Measurements from ENCODE around the gene ADGRA1.

ADGRA1 gene

GRCh38 chr10:133055470-133055869 lies 32.3 kb upstream of the ADGRA1 start:
- TF ChIP-seq CREB1 (IDR thresholded peaks at IDR 0.05; ENCODE audit: low read depth) (no peak), EGR1 (IDR thresholded peaks at IDR 0.05) (no peak), TEAD4 (IDR thresholded peaks at IDR 0.05) (no peak), TAF1 (IDR thresholded peaks at IDR 0.05; ENCODE audit: low read depth) (no peak), CEBPB (IDR thresholded peaks at IDR 0.05) (no peak)

- no peak for TF ChIP-seq YY1 (IDR thresholded peaks at IDR 0.05; ENCODE audit: low read depth)
- TF ChIP-seq TAF1 (IDR thresholded peaks at IDR 0.05; ENCODE audit: low read depth): no peak
- no peak for TF ChIP-seq FOXM1 (IDR thresholded peaks at IDR 0.05; ENCODE audit: borderline replicate concordance, low read depth)
- no peak for TF ChIP-seq ZBTB7A (IDR thresholded peaks at IDR 0.05; ENCODE audit: low read depth)
- no peak for TF ChIP-seq MAX (IDR thresholded peaks at IDR 0.05)
- TF ChIP-seq CEBPB (IDR thresholded peaks at IDR 0.05): no peak
- TF ChIP-seq EP300 (IDR thresholded peaks at IDR 0.05; ENCODE audit: borderline replicate concordance): no peak
- no peak for TF ChIP-seq TEAD4 (IDR thresholded peaks at IDR 0.05)
- no peak for TF ChIP-seq RAD21 (IDR thresholded peaks at IDR 0.05; ENCODE audit: low read depth)
- no peak for TF ChIP-seq USF1 (IDR thresholded peaks at IDR 0.05)
- TF ChIP-seq NFIC (IDR thresholded peaks at IDR 0.05): no peak
- TF ChIP-seq CREB1 (IDR thresholded peaks at IDR 0.05; ENCODE audit: low read depth): no peak
- no peak for TF ChIP-seq TCF12 (IDR thresholded peaks at IDR 0.05; ENCODE audit: low read depth)
Observed at GRCh38 chr10:133056001-133056400, 31.7 kb upstream of the ADGRA1 start.

GRCh38 chr10:133056651-133057178 lies 31.0 kb upstream of the ADGRA1 start:
- TF ChIP-seq CEBPB (IDR thresholded peaks at IDR 0.05): no peak
- no peak for TF ChIP-seq TCF12 (IDR thresholded peaks at IDR 0.05; ENCODE audit: low read depth)
- no peak for TF ChIP-seq EP300 (IDR thresholded peaks at IDR 0.05; ENCODE audit: borderline replicate concordance)
- no peak for TF ChIP-seq RAD21 (IDR thresholded peaks at IDR 0.05; ENCODE audit: low read depth)
- TF ChIP-seq MAX (IDR thresholded peaks at IDR 0.05): no peak
- TF ChIP-seq CREB1 (IDR thresholded peaks at IDR 0.05; ENCODE audit: low read depth): no peak
- no peak for TF ChIP-seq REST (IDR thresholded peaks at IDR 0.05; ENCODE audit: low read depth)
- TF ChIP-seq USF1 (IDR thresholded peaks at IDR 0.05): no peak
- TF ChIP-seq YY1 (IDR thresholded peaks at IDR 0.05; ENCODE audit: low read depth): no peak
- TF ChIP-seq TEAD4 (IDR thresholded peaks at IDR 0.05): no peak
- no peak for TF ChIP-seq TAF1 (IDR thresholded peaks at IDR 0.05; ENCODE audit: low read depth)
- no peak for TF ChIP-seq EGR1 (IDR thresholded peaks at IDR 0.05)
- TF ChIP-seq NFIC (IDR thresholded peaks at IDR 0.05): no peak
- TF ChIP-seq FOXM1 (IDR thresholded peaks at IDR 0.05; ENCODE audit: borderline replicate concordance, low read depth): no peak
- TF ChIP-seq ZBTB7A (IDR thresholded peaks at IDR 0.05; ENCODE audit: low read depth): no peak

- TF ChIP-seq YY1 (IDR thresholded peaks at IDR 0.05; ENCODE audit: low read depth): no peak
Observed at GRCh38 chr10:133058331-133059092, 29.2 kb upstream of the ADGRA1 start.

GRCh38 chr10:133059093-133059470 lies 28.6 kb upstream of the ADGRA1 start:
- TF ChIP-seq RAD21 (IDR thresholded peaks at IDR 0.05; ENCODE audit: low read depth) (no peak), CEBPB (IDR thresholded peaks at IDR 0.05) (peak; percentile 59; the same call in 1 of the 2 replicates)

GRCh38 chr10:133059571-133059970 lies 28.2 kb upstream of the ADGRA1 start:
- TF ChIP-seq NFIC (IDR thresholded peaks at IDR 0.05): no peak
- TF ChIP-seq FOXM1 (IDR thresholded peaks at IDR 0.05; ENCODE audit: borderline replicate concordance, low read depth): no peak
- no peak for TF ChIP-seq TAF1 (IDR thresholded peaks at IDR 0.05; ENCODE audit: low read depth)
- TF ChIP-seq CREB1 (IDR thresholded peaks at IDR 0.05; ENCODE audit: low read depth): no peak
- TF ChIP-seq MAX (IDR thresholded peaks at IDR 0.05): no peak
- no peak for TF ChIP-seq CEBPB (IDR thresholded peaks at IDR 0.05)
- TF ChIP-seq EP300 (IDR thresholded peaks at IDR 0.05; ENCODE audit: borderline replicate concordance): no peak
- no peak for TF ChIP-seq ZBTB7A (IDR thresholded peaks at IDR 0.05; ENCODE audit: low read depth)
- no peak for TF ChIP-seq RAD21 (IDR thresholded peaks at IDR 0.05; ENCODE audit: low read depth)
- TF ChIP-seq REST (IDR thresholded peaks at IDR 0.05; ENCODE audit: low read depth): no peak
